Neuron (in vitro differentiated cells): ENCODE measurements around the gene ZNF558.
A peak's percentile ranks its signal among the peaks of the same experiment; 100 is the strongest.

Experiments
- H2AFZ ChIP-seq: one replicate; pipeline ENCODE4 v1.6.1; 2013; ENCODE audit warnings: low read depth, mild to moderate bottlenecking, inconsistent platforms, low read length, moderate library complexity
- H3K27me3 ChIP-seq: one replicate; pipeline ENCODE4 v1.6.1; 2013; ENCODE audit warnings: low read length; ENCODE audit not compliant: insufficient read depth
- H3K36me3 ChIP-seq: one replicate; pipeline ENCODE4 v1.6.1; 2013; ENCODE audit warnings: low read length; ENCODE audit not compliant: insufficient read depth
- H3K4me1 ChIP-seq: one replicate; pipeline ENCODE4 v1.6.1; 2013; ENCODE audit warnings: low read length; ENCODE audit not compliant: insufficient read depth
- H3K4me3 ChIP-seq: 2 replicates; pipeline ENCODE4 v1.5.1; 2013; ENCODE audit warnings: mild to moderate bottlenecking, low read length, moderate library complexity
- H3K9me3 ChIP-seq: one replicate; pipeline ENCODE4 v1.6.1; 2013; ENCODE audit warnings: low read length

The ZNF558 gene

GRCh38 chr19:8832132-8833021, at the start of gene ZNF558, which contains the start of gene MBD3L1:
Gene ZNF558, minus strand, starts transcription at chr19:8832304. Its CDS starts 9,645 bp downstream, at chr19:8822659.
Gene MBD3L1, plus strand, starts transcription at chr19:8832377. Its CDS starts 10,302 bp downstream, at chr19:8842679.
- Histone ChIP-seq H3K4me1 (no peaks in the 10 kb centered on the region), H3K4me3 (peak within 1 kb of the TSS; percentile 61), H3K27me3 (no peaks in the 10 kb centered on the region), H2AFZ (peak within 1 kb of the TSS; percentile 24), H3K36me3 (no peaks in the 10 kb centered on the region), H3K9me3 (no peaks in the 10 kb centered on the region)

DNA sequence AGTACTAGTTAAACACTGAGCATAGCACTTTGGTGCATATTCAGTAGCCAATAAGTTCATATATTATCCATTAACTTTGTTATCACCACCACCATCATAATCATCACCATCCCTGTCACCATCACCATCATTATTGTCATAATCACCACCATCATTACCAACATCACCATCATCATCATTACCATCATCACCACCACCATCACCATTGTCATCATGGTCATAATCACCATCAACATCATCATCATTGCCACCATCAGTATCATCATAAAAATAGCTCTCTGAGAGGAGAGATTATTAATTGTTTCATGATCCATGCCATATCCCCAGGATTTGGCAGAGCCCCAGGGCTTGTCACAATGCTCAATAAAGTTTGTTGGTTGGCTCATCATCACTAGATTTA, 49.4 kb upstream of the ZNF558 start:
- Histone ChIP-seq H3K4me1 (no peaks in the 10 kb centered on the region), H3K4me3 (no peak overlapping the region), H3K9me3 (no peaks in the 10 kb centered on the region), H3K27me3 (no peaks in the 10 kb centered on the region), H3K36me3 (no peaks in the 10 kb centered on the region), H2AFZ (no peak overlapping the region)

GRCh38 chr19:8880868-8881488, 48.9 kb upstream of the ZNF558 start:
- no peaks in the 10 kb centered on the region for H3K9me3 ChIP-seq
- H3K4me1 ChIP-seq, result no peaks in the 10 kb centered on the region
- H3K27me3 ChIP-seq, result no peaks in the 10 kb centered on the region
- H3K36me3 ChIP-seq, result no peaks in the 10 kb centered on the region
- no peak overlapping the region for H2AFZ ChIP-seq
- H3K4me3 ChIP-seq, result no peak overlapping the region

DNA sequence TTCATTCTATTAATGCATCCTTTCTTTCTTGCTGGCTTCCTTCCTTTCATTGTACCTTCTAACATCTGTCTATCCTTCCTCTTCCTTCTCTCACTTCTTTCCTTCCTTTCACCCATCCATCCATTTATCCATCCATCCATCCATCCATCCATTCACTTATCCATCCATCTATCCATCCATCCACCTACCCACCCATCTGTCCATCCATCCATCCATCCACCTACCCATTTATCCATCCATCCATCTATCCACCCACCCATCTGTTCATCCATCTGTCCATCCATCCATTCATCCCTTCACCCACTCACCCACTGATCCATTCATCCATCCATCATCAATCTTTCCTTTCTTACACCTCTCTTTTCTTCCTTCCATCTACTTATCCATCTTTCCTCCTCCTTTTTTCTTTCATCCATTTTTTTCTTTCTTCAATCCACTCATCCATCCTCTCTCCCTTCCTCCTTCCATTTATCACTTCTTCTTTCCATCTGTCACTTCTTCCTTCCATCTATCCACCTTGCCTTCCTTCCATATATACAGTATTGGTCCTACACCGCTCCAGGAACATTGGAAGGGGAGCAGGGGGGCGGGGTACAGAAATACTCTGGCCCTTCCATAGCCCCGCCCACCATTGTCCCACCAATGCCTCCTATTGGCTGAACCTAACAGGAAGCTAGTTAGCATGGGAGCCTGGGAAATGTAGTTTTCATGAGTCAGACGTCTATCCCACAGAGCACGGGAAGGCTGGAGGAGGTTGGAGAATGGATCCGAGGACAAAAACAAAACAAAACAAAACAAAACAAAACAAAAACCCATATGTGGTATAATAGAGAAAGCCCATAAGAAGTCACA, 46.0 kb upstream of the ZNF558 start:
- Histone ChIP-seq H2AFZ (no peak overlapping the region), H3K36me3 (no peaks in the 10 kb centered on the region), H3K4me1 (no peaks in the 10 kb centered on the region), H3K27me3 (no peaks in the 10 kb centered on the region), H3K4me3 (no peak overlapping the region), H3K9me3 (no peaks in the 10 kb centered on the region)

- no peak overlapping the region for H3K4me3 ChIP-seq
- no peaks in the 10 kb centered on the region for H3K27me3 ChIP-seq
- no peaks in the 10 kb centered on the region for H3K4me1 ChIP-seq
- H3K9me3 ChIP-seq, result no peaks in the 10 kb centered on the region
- H2AFZ ChIP-seq, result no peak overlapping the region
- no peaks in the 10 kb centered on the region for H3K36me3 ChIP-seq
Observed at GRCh38 chr19:8866344-8866743, 34.2 kb upstream of the ZNF558 start.

DNA sequence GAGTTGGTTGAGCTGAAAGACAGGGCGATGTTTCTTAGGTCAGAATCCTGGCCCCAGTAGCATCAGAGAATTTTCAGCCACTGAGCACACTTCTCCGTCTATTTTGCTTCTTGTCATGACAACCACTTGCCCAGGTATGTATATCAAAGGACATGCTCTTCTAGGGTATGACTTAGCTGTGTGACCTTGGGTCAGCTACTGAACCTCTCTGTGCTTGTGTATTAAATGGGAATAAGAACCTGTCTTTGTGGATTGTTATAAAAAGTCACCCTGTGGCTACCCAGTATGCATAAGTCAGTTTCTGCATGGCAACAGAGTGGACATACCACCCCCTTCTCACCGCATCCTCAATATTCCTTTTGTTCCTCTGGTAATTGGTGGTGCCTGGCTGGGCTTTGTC, 26.2 kb upstream of the ZNF558 start:
- Histone ChIP-seq H3K4me3 (no peak overlapping the region), H3K4me1 (no peaks in the 10 kb centered on the region), H3K27me3 (no peaks in the 10 kb centered on the region), H3K9me3 (no peaks in the 10 kb centered on the region), H3K36me3 (no peaks in the 10 kb centered on the region), H2AFZ (no peak overlapping the region)

GRCh38 chr19:8850488-8850887, 18.4 kb upstream of the ZNF558 start:
- no peak overlapping the region for H2AFZ ChIP-seq
- no peaks in the 10 kb centered on the region for H3K9me3 ChIP-seq
- no peaks in the 10 kb centered on the region for H3K36me3 ChIP-seq
- no peaks in the 10 kb centered on the region for H3K27me3 ChIP-seq
- H3K4me3 ChIP-seq, result no peak overlapping the region
- H3K4me1 ChIP-seq, result no peaks in the 10 kb centered on the region

GRCh38 chr19:8849232-8849631, 17.1 kb upstream of the ZNF558 start:
- Histone ChIP-seq H3K27me3 (no peaks in the 10 kb centered on the region), H3K4me3 (no peak overlapping the region), H3K4me1 (no peaks in the 10 kb centered on the region), H2AFZ (no peak overlapping the region), H3K9me3 (no peaks in the 10 kb centered on the region), H3K36me3 (no peaks in the 10 kb centered on the region)

GRCh38 chr19:8846819-8847218, 14.7 kb upstream of the ZNF558 start:
- Histone ChIP-seq H3K27me3 (no peaks in the 10 kb centered on the region), H3K9me3 (no peaks in the 10 kb centered on the region), H2AFZ (no peak overlapping the region), H3K4me1 (no peaks in the 10 kb centered on the region), H3K4me3 (no peak overlapping the region), H3K36me3 (no peaks in the 10 kb centered on the region)

- Histone ChIP-seq H3K27me3 (no peaks in the 10 kb centered on the region), H3K9me3 (no peaks in the 10 kb centered on the region), H3K4me1 (no peaks in the 10 kb centered on the region), H3K4me3 (no peak overlapping the region), H2AFZ (no peak overlapping the region), H3K36me3 (no peaks in the 10 kb centered on the region)
Observed at GRCh38 chr19:8840708-8841107, 8.6 kb upstream of the ZNF558 start.

GRCh38 chr19:8835877-8836276, 3.8 kb upstream of the ZNF558 start:
- Histone ChIP-seq H3K4me3 (no peak overlapping the region), H3K36me3 (no peaks in the 10 kb centered on the region), H2AFZ (no peak overlapping the region), H3K27me3 (no peaks in the 10 kb centered on the region), H3K9me3 (no peaks in the 10 kb centered on the region), H3K4me1 (no peaks in the 10 kb centered on the region)

DNA sequence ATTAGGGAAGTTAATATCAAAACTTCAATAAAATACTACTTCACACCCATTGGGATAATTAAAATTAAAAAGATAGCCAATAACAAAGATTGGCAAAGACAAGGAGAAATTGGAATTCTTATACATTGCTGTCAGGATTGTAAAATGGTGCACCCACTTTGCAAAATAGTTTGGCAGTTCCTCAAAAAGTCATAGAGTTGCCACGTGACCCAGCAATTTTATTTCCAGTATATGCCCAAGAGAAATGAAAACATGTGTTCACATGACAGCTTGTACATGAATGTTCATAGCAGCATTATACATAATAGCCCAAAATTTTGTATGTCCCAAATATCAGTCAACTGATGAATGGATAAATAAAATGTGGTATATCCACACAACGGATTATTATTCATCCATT, 3.3 kb upstream of the ZNF558 start:
- Histone ChIP-seq H3K36me3 (no peaks in the 10 kb centered on the region), H3K9me3 (no peaks in the 10 kb centered on the region), H3K4me1 (no peaks in the 10 kb centered on the region), H3K27me3 (no peaks in the 10 kb centered on the region), H2AFZ (no peak overlapping the region), H3K4me3 (no peak overlapping the region)

DNA sequence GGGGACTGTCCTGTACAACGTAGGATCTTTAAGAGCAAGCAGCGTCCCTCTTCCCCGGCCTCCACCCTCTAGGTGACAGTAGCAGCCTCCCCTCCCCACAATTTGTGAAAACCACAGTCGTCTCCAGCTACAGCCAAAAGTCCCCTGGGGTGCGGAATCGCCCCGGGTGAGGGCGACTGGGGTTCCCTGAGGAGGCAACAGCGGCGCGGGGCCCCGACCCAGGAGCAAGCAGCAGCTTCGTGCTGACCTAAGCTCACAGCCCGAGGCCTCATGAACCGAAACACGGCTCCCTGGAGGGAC, 322 bp downstream of the ZNF558 start:
- no peaks in the 10 kb centered on the region for H3K36me3 ChIP-seq
- H3K9me3 ChIP-seq, result no peaks in the 10 kb centered on the region
- H2AFZ ChIP-seq, result peak overlapping the region; percentile 24
- peak overlapping the region; percentile 61 for H3K4me3 ChIP-seq
- H3K4me1 ChIP-seq, result no peaks in the 10 kb centered on the region
- no peaks in the 10 kb centered on the region for H3K27me3 ChIP-seq
